SJSA1 (cell line): ENCODE data around the gene LHX1. TPM values are rescaled to one million over a fixed set of nuclear protein-coding genes. Genes with fewer than 3 reads are reported as not detected.

Source experiments
- DNase-seq, 2 experiments: peaks; one replicate each; pipeline ENCODE4 v3.0.0-alpha.2; 2015 to 2020; ENCODE audit warnings: low spot score in 2 of 2, low read depth in 1 of 2
- H3K27ac ChIP-seq: fragments of 250-450 bp; sonication (Bioruptor Pico); 2 replicates; pipeline ENCODE4 v1.5.1; 2020; ENCODE audit warnings: mild to moderate bottlenecking, moderate library complexity
- H3K27me3 ChIP-seq: fragments of 250-450 bp; sonication (Bioruptor Pico); replicated peaks from 2 replicates; pipeline ENCODE4 v1.5.1; 2020; ENCODE audit warnings: mild to moderate bottlenecking, moderate library complexity
- H3K36me3 ChIP-seq: fragments of 250-450 bp; sonication (Bioruptor Pico); 2 replicates; pipeline ENCODE4 v1.5.1; 2020; ENCODE audit warnings: mild to moderate bottlenecking
- H3K4me1 ChIP-seq: fragments of 250-450 bp; sonication (Bioruptor Pico); replicated peaks from 2 replicates; pipeline ENCODE4 v1.6.1; 2021; ENCODE audit warnings: mild to moderate bottlenecking
- H3K4me3 ChIP-seq: fragments of 250-450 bp; sonication (Bioruptor Pico); 2 replicates; pipeline ENCODE4 v1.5.1; 2020; ENCODE audit warnings: mild to moderate bottlenecking
- H3K9me3 ChIP-seq: fragments of 250-450 bp; sonication (Bioruptor Pico); replicated peaks from 2 replicates; pipeline ENCODE4 v1.5.1; 2020; ENCODE audit warnings: mild to moderate bottlenecking
- total RNA-seq: library from RNA; depleted of rRNA; stranded (reverse); fragments of >200 nt; shearing (Covaris generic); gene quantifications from 2 replicates; pipeline ENCODE4 v1.2.3, GENCODE V29; 2014; rRNA removed

LHX1 gene
- total RNA-seq, 1 experiment from 2014 or later: not detected

DNA sequence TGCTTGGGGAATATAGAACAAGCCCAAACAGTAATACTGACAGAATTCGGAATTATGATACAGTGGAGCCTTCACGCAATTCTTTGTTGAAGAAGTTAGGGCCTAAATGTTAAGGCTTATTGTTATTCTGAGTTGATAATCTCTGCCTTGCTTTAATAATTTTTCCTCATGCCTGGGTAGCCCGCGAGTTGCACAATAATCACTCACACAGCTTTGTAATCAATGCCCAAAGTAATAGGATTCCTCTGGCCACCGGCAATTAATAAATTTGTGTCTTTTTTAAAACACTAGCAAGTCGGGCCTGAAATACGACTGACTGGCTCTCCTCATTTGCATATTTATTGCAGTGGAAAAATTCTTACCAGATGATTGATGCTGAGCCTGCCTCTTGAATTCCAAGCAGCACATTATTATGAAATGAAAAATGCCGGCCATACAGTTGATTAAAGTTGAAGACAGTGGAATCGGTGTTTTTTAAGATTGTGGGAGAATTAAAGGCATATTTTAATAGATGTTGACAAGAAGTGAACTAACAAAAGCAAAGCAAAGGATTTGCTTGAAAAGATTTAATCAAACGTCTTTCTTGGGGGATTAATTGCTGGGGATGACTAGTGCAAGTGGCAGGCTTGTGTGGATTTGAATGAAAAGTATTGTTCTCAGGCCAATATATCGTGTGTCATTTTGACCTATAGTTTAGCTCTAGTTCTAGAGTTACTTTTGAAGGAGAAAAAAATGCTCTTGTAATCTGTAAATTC is 41.7 kb downstream of the LHX1 start:
- H3K27ac ChIP-seq: no peak overlapping the region
- no peak for DNase-seq
- H3K9me3 ChIP-seq: no peaks in the 10 kb centered on the region

GRCh38 chr17:36979565-36979941 is 42.3 kb downstream of the LHX1 start:
- H3K27ac ChIP-seq: no peak overlapping the region
- no peak overlapping the region for H3K4me3 ChIP-seq
- H3K4me1 ChIP-seq: peaks cover 19% of the 10 kb centered on the region
- DNase-seq: no peak
- H3K36me3 ChIP-seq: peaks cover 9% of the 10 kb centered on the region
- no peaks in the 10 kb centered on the region for H3K27me3 ChIP-seq
- H3K9me3 ChIP-seq: no peaks in the 10 kb centered on the region

More for the DNA sequence above, 41.7 kb downstream of the LHX1 start:
- H3K36me3 ChIP-seq: peaks cover 6% of the 10 kb centered on the region
- no peaks in the 10 kb centered on the region for H3K27me3 ChIP-seq
- H3K4me1 ChIP-seq: peaks cover 19% of the 10 kb centered on the region
- no peak overlapping the region for H3K4me3 ChIP-seq

GRCh38 chr17:36980280-36980761 is 43.0 kb downstream of the LHX1 start:
- H3K27ac ChIP-seq: no peak overlapping the region
- peak in 1 of 2 experiments; percentile 56 for DNase-seq
- peaks cover 9% of the 10 kb centered on the region for H3K36me3 ChIP-seq
- no peak overlapping the region for H3K4me3 ChIP-seq
- H3K27me3 ChIP-seq: no peaks in the 10 kb centered on the region
- peaks cover 19% of the 10 kb centered on the region for H3K4me1 ChIP-seq
- H3K9me3 ChIP-seq: no peaks in the 10 kb centered on the region

- DNase-seq: no peak
- H3K36me3 ChIP-seq: peaks cover 24% of the 10 kb centered on the region
- no peak overlapping the region for H3K27ac ChIP-seq
Measured at GRCh38 chr17:36983618-36984017, 46.3 kb downstream of the LHX1 start.

DNA sequence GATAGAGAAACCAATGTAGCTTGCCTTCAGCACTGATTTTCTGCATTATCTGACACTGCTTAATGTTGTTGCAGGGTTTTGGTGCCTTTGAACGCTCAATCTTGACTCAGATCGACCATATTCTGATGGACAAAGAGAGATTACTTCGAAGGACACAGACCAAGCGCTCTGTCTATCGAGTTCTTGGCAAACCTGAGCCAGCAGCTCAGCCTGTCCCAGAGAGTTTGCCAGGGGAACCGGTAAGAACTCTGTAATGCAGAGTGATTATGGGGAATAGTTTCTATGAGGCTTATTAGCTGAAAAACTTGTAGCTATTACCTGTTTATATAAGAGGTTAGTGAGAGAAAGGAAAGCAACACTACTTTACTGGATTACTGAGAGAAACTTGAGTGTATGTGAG is 51.9 kb downstream of the LHX1 start:
- H3K9me3 ChIP-seq: no peaks in the 10 kb centered on the region
- no peaks in the 10 kb centered on the region for H3K27me3 ChIP-seq

More at GRCh38 chr17:36983618-36984017, 46.3 kb downstream of the LHX1 start:
- Histone ChIP-seq H3K4me1 (peaks cover 19% of the 10 kb centered on the region), H3K27me3 (no peaks in the 10 kb centered on the region), H3K4me3 (no peak overlapping the region), H3K9me3 (no peaks in the 10 kb centered on the region)

DNA sequence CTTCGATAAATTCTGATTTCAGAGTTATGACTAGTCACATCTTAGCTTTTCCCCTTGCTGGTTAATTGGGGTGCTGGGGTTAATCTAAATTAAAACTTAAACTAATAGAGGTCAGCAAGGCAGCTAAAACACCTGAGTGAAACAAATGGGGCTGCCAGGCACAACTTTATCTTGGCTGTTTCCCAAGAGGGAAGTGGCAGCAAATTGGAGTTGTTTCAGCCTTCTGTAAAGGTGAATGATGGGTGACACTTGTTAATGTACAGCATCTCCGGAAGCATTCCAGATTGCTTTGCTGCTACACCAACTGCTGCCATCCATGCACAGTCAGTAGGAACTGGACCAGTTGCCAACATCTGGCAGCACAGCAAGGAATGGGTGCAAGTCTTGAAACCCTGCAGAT is 55.4 kb downstream of the LHX1 start:
- Histone ChIP-seq H3K9me3 (no peaks in the 10 kb centered on the region), H3K27ac (no peak overlapping the region), H3K4me1 (0 out of 2 replicates have a peak, but pooled peaks cover 2% of the 10 kb centered on the region), H3K36me3 (peaks cover 79% of the 10 kb centered on the region), H3K27me3 (no peaks in the 10 kb centered on the region), H3K4me3 (no peak overlapping the region)
- DNase-seq: no peak

More for the DNA sequence above, 51.9 kb downstream of the LHX1 start:
- peaks cover 57% of the 10 kb centered on the region for H3K36me3 ChIP-seq
- H3K4me1 ChIP-seq: 0 out of 2 replicates have a peak, but pooled peaks cover under 1% of the 10 kb centered on the region
- no peak for DNase-seq
- H3K27ac ChIP-seq: no peak overlapping the region
- no peak overlapping the region for H3K4me3 ChIP-seq

DNA sequence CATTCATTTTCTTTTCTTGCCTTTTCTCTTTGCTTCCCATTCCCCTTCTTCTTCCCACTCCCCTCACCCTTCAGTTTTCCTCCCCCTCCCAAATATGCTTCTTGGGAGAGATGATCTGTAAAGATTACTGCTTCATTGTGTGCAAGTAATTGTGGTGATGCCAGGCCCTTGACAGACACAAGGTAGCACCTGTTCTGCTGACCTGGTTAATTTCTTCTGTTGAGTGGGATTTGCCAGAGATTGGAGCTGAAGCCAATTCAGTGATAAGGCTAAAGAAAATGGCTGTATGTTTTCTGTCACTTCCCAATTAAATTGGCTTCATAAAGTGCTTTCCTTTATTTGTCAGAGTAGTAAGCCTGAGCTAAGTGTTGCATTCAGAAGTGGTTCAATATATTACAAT is 56.0 kb downstream of the LHX1 start:
- H3K9me3 ChIP-seq: no peaks in the 10 kb centered on the region
- DNase-seq: no peak
- H3K4me3 ChIP-seq: no peak overlapping the region
- 0 out of 2 replicates have a peak, but pooled peaks cover 2% of the 10 kb centered on the region for H3K4me1 ChIP-seq
- H3K36me3 ChIP-seq: peaks cover 83% of the 10 kb centered on the region
- H3K27me3 ChIP-seq: no peaks in the 10 kb centered on the region
- H3K27ac ChIP-seq: no peak overlapping the region

Other genes with a start within 250 kb of the LHX1 start
- 52.2 and 55.7 TPM in 2 replicates for gene AATF, start 11.5 kb downstream of the LHX1 start, total RNA-seq